Measurements from ENCODE around the gene TSFM. TPM values are rescaled to one million over a fixed set of nuclear protein-coding genes. Genes with fewer than 3 reads are reported as not detected.

The TSFM gene
- total and polyA plus RNA-seq, 9 of the 15 experiments (the other 6 are each of a cell fraction or from before 2014, with no cell fraction given), result 44.6 to 198 (median 60.2) TPM

GRCh38 chr12:57771236-57771872, 11.2 kb upstream of the TSFM start (continued):
- TF ChIP-seq, protein P1, sequence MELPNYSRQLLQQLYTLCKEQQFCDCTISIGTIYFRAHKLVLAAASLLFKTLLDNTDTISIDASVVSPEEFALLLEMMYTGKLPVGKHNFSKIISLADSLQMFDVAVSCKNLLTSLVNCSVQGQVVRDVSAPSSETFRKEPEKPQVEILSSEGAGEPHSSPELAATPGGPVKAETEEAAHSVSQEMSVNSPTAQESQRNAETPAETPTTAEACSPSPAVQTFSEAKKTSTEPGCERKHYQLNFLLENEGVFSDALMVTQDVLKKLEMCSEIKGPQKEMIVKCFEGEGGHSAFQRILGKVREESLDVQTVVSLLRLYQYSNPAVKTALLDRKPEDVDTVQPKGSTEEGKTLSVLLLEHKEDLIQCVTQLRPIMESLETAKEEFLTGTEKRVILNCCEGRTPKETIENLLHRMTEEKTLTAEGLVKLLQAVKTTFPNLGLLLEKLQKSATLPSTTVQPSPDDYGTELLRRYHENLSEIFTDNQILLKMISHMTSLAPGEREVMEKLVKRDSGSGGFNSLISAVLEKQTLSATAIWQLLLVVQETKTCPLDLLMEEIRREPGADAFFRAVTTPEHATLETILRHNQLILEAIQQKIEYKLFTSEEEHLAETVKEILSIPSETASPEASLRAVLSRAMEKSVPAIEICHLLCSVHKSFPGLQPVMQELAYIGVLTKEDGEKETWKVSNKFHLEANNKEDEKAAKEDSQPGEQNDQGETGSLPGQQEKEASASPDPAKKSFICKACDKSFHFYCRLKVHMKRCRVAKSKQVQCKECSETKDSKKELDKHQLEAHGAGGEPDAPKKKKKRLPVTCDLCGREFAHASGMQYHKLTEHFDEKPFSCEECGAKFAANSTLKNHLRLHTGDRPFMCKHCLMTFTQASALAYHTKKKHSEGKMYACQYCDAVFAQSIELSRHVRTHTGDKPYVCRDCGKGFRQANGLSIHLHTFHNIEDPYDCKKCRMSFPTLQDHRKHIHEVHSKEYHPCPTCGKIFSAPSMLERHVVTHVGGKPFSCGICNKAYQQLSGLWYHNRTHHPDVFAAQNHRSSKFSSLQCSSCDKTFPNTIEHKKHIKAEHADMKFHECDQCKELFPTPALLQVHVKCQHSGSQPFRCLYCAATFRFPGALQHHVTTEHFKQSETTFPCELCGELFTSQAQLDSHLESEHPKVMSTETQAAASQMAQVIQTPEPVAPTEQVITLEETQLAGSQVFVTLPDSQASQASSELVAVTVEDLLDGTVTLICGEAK (IDR thresholded peaks at IDR 0.05), result 0 out of 2 replicates have a peak, but pooled peaks have one; percentile 4
- TF ChIP-seq, protein P1 (CRISPR knock-in tag; IDR thresholded peaks at IDR 0.05), result peak; percentile 33; the same call in 1 of the 2 replicates
- peak; percentile 78 for TF ChIP-seq JUND (IDR thresholded peaks at IDR 0.05; ENCODE audit: borderline replicate concordance, low read depth, low read length)
- TF ChIP-seq JUND (tag; IDR thresholded peaks at IDR 0.05; ENCODE audit: borderline replicate concordance, low read depth, low read length), result no peak; the same call in 2 of the 3 replicates
- no peak for TF ChIP-seq HDAC6 (IDR thresholded peaks at IDR 0.05; ENCODE audit: low read depth, low read length)
- no peak for TF ChIP-seq ZNF644 (tag; IDR thresholded peaks at IDR 0.05; ENCODE audit: low read depth)
- TF ChIP-seq KLF13 (tag; IDR thresholded peaks at IDR 0.05; ENCODE audit: borderline replicate concordance, low read depth), result peak; percentile 88; the same call in 1 of the 2 replicates
- TF ChIP-seq CEBPB (tag; IDR thresholded peaks at IDR 0.05), result no peak
- no peak for TF ChIP-seq NONO (IDR thresholded peaks at IDR 0.05; ENCODE audit: low read depth in 2 of 2, low read length in 1 of 2)
- no peak for TF ChIP-seq ERF (CRISPR knock-in tag; IDR thresholded peaks at IDR 0.05)
- TF ChIP-seq, protein P2, sequence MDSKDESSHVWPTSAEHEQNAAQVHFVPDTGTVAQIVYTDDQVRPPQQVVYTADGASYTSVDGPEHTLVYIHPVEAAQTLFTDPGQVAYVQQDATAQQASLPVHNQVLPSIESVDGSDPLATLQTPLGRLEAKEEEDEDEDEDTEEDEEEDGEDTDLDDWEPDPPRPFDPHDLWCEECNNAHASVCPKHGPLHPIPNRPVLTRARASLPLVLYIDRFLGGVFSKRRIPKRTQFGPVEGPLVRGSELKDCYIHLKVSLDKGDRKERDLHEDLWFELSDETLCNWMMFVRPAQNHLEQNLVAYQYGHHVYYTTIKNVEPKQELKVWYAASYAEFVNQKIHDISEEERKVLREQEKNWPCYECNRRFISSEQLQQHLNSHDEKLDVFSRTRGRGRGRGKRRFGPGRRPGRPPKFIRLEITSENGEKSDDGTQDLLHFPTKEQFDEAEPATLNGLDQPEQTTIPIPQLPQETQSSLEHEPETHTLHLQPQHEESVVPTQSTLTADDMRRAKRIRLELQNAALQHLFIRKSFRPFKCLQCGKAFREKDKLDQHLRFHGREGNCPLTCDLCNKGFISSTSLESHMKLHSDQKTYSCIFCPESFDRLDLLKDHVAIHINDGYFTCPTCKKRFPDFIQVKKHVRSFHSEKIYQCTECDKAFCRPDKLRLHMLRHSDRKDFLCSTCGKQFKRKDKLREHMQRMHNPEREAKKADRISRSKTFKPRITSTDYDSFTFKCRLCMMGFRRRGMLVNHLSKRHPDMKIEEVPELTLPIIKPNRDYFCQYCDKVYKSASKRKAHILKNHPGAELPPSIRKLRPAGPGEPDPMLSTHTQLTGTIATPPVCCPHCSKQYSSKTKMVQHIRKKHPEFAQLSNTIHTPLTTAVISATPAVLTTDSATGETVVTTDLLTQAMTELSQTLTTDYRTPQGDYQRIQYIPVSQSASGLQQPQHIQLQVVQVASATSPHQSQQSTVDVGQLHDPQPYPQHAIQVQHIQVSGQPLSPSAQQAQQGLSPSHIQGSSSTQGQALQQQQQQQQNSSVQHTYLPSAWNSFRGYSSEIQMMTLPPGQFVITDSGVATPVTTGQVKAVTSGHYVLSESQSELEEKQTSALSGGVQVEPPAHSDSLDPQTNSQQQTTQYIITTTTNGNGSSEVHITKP (IDR thresholded peaks at IDR 0.05; ENCODE audit: partially characterized antibody), result peak; percentile 95
- TF ChIP-seq, protein P3, sequence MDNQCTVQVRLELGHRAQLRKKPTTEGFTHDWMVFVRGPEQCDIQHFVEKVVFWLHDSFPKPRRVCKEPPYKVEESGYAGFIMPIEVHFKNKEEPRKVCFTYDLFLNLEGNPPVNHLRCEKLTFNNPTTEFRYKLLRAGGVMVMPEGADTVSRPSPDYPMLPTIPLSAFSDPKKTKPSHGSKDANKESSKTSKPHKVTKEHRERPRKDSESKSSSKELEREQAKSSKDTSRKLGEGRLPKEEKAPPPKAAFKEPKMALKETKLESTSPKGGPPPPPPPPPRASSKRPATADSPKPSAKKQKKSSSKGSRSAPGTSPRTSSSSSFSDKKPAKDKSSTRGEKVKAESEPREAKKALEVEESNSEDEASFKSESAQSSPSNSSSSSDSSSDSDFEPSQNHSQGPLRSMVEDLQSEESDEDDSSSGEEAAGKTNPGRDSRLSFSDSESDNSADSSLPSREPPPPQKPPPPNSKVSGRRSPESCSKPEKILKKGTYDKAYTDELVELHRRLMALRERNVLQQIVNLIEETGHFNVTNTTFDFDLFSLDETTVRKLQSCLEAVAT (IDR thresholded peaks at IDR 0.05), result peak in 1 of 2 experiments; percentile 15; a peak in 1 of 4 replicates

All from K562 (cell line).